Measurements from ENCODE around the gene ZBED4.
"Not testable (repeated sequence)": the region's sequence is repeated elsewhere in the genome, so short reads cannot be mapped to it uniquely, and the experiment has no call there.

Gene ZBED4

GRCh38 chr22:49845241-49845640 lies 8.4 kb upstream of the ZBED4 start:
- DNase-seq (ENCODE audit: insufficient read length, low spot score) (no peak), FAIRE-seq (no peak)
- TF ChIP-seq POLR2AphosphoS5 (IDR thresholded peaks at IDR 0.05; ENCODE audit: low read depth, low read length), result no peak
- TF ChIP-seq TAF1 (IDR thresholded peaks at IDR 0.05; ENCODE audit: low read depth, low read length), result no peak
- TF ChIP-seq POU2F2 (IDR thresholded peaks at IDR 0.05; ENCODE audit: low read depth, low read length), result no peak
- no peak for TF ChIP-seq PAX5 (IDR thresholded peaks at IDR 0.05; ENCODE audit: insufficient read depth, low read length, severe bottlenecking)
- no peak for TF ChIP-seq POLR2A (IDR thresholded peaks at IDR 0.05; ENCODE audit: low read depth, low read length)
- TF ChIP-seq SPI1 (IDR thresholded peaks at IDR 0.05; ENCODE audit: low read depth, low read length), result no peak

- no peak for FAIRE-seq
- no peak for DNase-seq (ENCODE audit: insufficient read length, low spot score)
- TF ChIP-seq POLR2AphosphoS5 (IDR thresholded peaks at IDR 0.05; ENCODE audit: low read depth, low read length), result no peak
Observed at GRCh38 chr22:49845666-49846459, 7.8 kb upstream of the ZBED4 start.

GRCh38 chr22:49847751-49848689 lies 5.6 kb upstream of the ZBED4 start:
- FAIRE-seq (no peak), DNase-seq (ENCODE audit: insufficient read length, low spot score) (no peak)

GRCh38 chr22:49848690-49849160 lies 4.9 kb upstream of the ZBED4 start:
- DNase-seq (ENCODE audit: insufficient read length, low spot score) (no peak), FAIRE-seq (no peak)
- TF ChIP-seq SPI1 (IDR thresholded peaks at IDR 0.05; ENCODE audit: low read depth, low read length) (no peak), POLR2AphosphoS5 (IDR thresholded peaks at IDR 0.05; ENCODE audit: low read depth, low read length) (no peak), TAF1 (IDR thresholded peaks at IDR 0.05; ENCODE audit: low read depth, low read length) (no peak), POU2F2 (IDR thresholded peaks at IDR 0.05; ENCODE audit: low read depth, low read length) (no peak), POLR2A (IDR thresholded peaks at IDR 0.05; ENCODE audit: low read depth, low read length) (no peak), PAX5 (IDR thresholded peaks at IDR 0.05; ENCODE audit: insufficient read depth, low read length, severe bottlenecking) (no peak)

More at GRCh38 chr22:49847751-49848689, 5.6 kb upstream of the ZBED4 start:
- TF ChIP-seq PAX5 (IDR thresholded peaks at IDR 0.05; ENCODE audit: insufficient read depth, low read length, severe bottlenecking) (no peak), POLR2A (IDR thresholded peaks at IDR 0.05; ENCODE audit: low read depth, low read length) (no peak), TAF1 (IDR thresholded peaks at IDR 0.05; ENCODE audit: low read depth, low read length) (no peak), SPI1 (IDR thresholded peaks at IDR 0.05; ENCODE audit: low read depth, low read length) (no peak), POU2F2 (IDR thresholded peaks at IDR 0.05; ENCODE audit: low read depth, low read length) (no peak), POLR2AphosphoS5 (IDR thresholded peaks at IDR 0.05; ENCODE audit: low read depth, low read length) (no peak)

GRCh38 chr22:49849161-49850020 lies 4.3 kb upstream of the ZBED4 start:
- DNase-seq (ENCODE audit: insufficient read length, low spot score) (no peak), FAIRE-seq (no peak)
- TF ChIP-seq POLR2A (IDR thresholded peaks at IDR 0.05; ENCODE audit: low read depth, low read length) (no peak), POLR2AphosphoS5 (IDR thresholded peaks at IDR 0.05; ENCODE audit: low read depth, low read length) (no peak), PAX5 (IDR thresholded peaks at IDR 0.05; ENCODE audit: insufficient read depth, low read length, severe bottlenecking) (no peak), POU2F2 (IDR thresholded peaks at IDR 0.05; ENCODE audit: low read depth, low read length) (no peak), TAF1 (IDR thresholded peaks at IDR 0.05; ENCODE audit: low read depth, low read length) (no peak), SPI1 (IDR thresholded peaks at IDR 0.05; ENCODE audit: low read depth, low read length) (no peak)

GRCh38 chr22:49850021-49850911 lies 3.4 kb upstream of the ZBED4 start:
- no peak for FAIRE-seq
- no peak for DNase-seq (ENCODE audit: insufficient read length, low spot score)
- no peak for TF ChIP-seq POLR2AphosphoS5 (IDR thresholded peaks at IDR 0.05; ENCODE audit: low read depth, low read length)
- no peak for TF ChIP-seq PAX5 (IDR thresholded peaks at IDR 0.05; ENCODE audit: insufficient read depth, low read length, severe bottlenecking)
- no peak for TF ChIP-seq SPI1 (IDR thresholded peaks at IDR 0.05; ENCODE audit: low read depth, low read length)
- no peak for TF ChIP-seq TAF1 (IDR thresholded peaks at IDR 0.05; ENCODE audit: low read depth, low read length)
- no peak for TF ChIP-seq POU2F2 (IDR thresholded peaks at IDR 0.05; ENCODE audit: low read depth, low read length)
- TF ChIP-seq POLR2A (IDR thresholded peaks at IDR 0.05; ENCODE audit: low read depth, low read length), result no peak

- TF ChIP-seq POLR2A (IDR thresholded peaks at IDR 0.05; ENCODE audit: low read depth, low read length) (no peak), TAF1 (IDR thresholded peaks at IDR 0.05; ENCODE audit: low read depth, low read length) (no peak), POLR2AphosphoS5 (IDR thresholded peaks at IDR 0.05; ENCODE audit: low read depth, low read length) (no peak), PAX5 (IDR thresholded peaks at IDR 0.05; ENCODE audit: insufficient read depth, low read length, severe bottlenecking) (no peak), SPI1 (IDR thresholded peaks at IDR 0.05; ENCODE audit: low read depth, low read length) (no peak), POU2F2 (IDR thresholded peaks at IDR 0.05; ENCODE audit: low read depth, low read length) (no peak)
- DNase-seq (ENCODE audit: insufficient read length, low spot score) (no peak), FAIRE-seq (no peak)
Observed at GRCh38 chr22:49850959-49851802, 2.5 kb upstream of the ZBED4 start.

GRCh38 chr22:49852568-49852897 lies 1.1 kb upstream of the ZBED4 start:
- FAIRE-seq; DNase-seq (ENCODE audit: insufficient read length, low spot score): not testable (repeated sequence)

All from GM12891 (cell line).